HepG2 (cell line): ENCODE data around the gene SH3GL1. TPM values are rescaled to one million over a fixed set of nuclear protein-coding genes. Genes with fewer than 3 reads are reported as not detected.
A peak's percentile ranks its signal among the peaks of the same experiment; 100 is the strongest.

ENCODE experiments used
- DBP ChIP-seq: sonication (generic); formaldehyde crosslinking; IDR thresholded peaks from 2 replicates; pipeline ENCODE4 v1.4.0; 2020; ENCODE audit warnings: missing genetic modification reagents; ENCODE audit errors: not compliant biosample characterization
- HHEX ChIP-seq: IDR thresholded peaks from 2 replicates; pipeline ENCODE4 v1.6.1; 2016; ENCODE audit warnings: control low read depth
- KDM4B ChIP-seq: sonication (generic); formaldehyde crosslinking; IDR thresholded peaks from 2 replicates; pipeline ENCODE4 v1.4.0; 2020; ENCODE audit warnings: missing genetic modification reagents
- KMT2A ChIP-seq: sonication (generic); formaldehyde crosslinking; IDR thresholded peaks from 2 replicates; pipeline ENCODE4 v1.4.0; 2020; ENCODE audit warnings: missing genetic modification reagents
- NR0B2 ChIP-seq: sonication (generic); formaldehyde crosslinking; IDR thresholded peaks from 2 replicates; pipeline ENCODE4 v1.4.0; 2020; ENCODE audit warnings: mild to moderate bottlenecking, missing genetic modification reagents
- RFXAP ChIP-seq: sonication (generic); formaldehyde crosslinking; IDR thresholded peaks from 2 replicates; pipeline ENCODE4 v1.4.0; 2020; ENCODE audit warnings: missing genetic modification reagents, borderline replicate concordance
- TAF15 ChIP-seq: fragments of 200-400 bp; formaldehyde crosslinking; IDR thresholded peaks from one replicate; pipeline ENCODE4 v1.6.1; 2018; ENCODE audit warnings: mild to moderate bottlenecking, low read depth, low read length; ENCODE audit not compliant: poor library complexity, severe bottlenecking
- ZNF281 ChIP-seq: sonication (generic); formaldehyde crosslinking; IDR thresholded peaks from 2 replicates; pipeline ENCODE4 v1.4.0; 2020; ENCODE audit warnings: missing genetic modification reagents, borderline replicate concordance
- ZNF674 ChIP-seq: sonication (generic); formaldehyde crosslinking; IDR thresholded peaks from 2 replicates; pipeline ENCODE4 v1.5.0; 2020; ENCODE audit warnings: low read depth, mild to moderate bottlenecking, missing genetic modification reagents
- ZNF841 ChIP-seq: sonication (generic); formaldehyde crosslinking; IDR thresholded peaks from 2 replicates; pipeline ENCODE4 v1.8.1; 2023; ENCODE audit warnings: missing genetic modification reagents, borderline replicate concordance
- ZSCAN20 ChIP-seq: sonication (generic); formaldehyde crosslinking; IDR thresholded peaks from 2 replicates; pipeline ENCODE4 v1.4.0; 2020; ENCODE audit warnings: missing genetic modification reagents, mild to moderate bottlenecking, borderline replicate concordance
- polyA plus RNA-seq, 8 experiments: library from polyadenylated mRNA; depleted of rRNA in 3 of 8; stranded (reverse) in 7 of 8; unstranded in 1 of 8; fragments of >200 nt; fragmentation: Illumina TruSeq in 4 of 8; extraction: Trizol in 4 of 8; gene quantifications; 2 replicates each; pipeline versions ENCODE4 v1.2.1 to v1.2.3, GENCODE V29; 2011 to 2016; ENCODE audit warnings: low read depth in 4 of 8, missing spikeins in 1 of 8, mixed read lengths in 1 of 8; ENCODE audit not compliant: insufficient read depth in 1 of 8
- total RNA-seq, 5 experiments: library from RNA; depleted of rRNA; stranded (reverse); fragments of >200 nt; fragmentation: Illumina TruSeq; extraction: Trizol; gene quantifications; 2 replicates each; pipeline ENCODE4 v1.2.3, GENCODE V29; 2016; ENCODE audit warnings: low read depth in 1 of 5
- TF ChIP-seq, protein P1 (sequence below): sonication (generic); formaldehyde crosslinking; IDR thresholded peaks from 2 replicates; pipeline ENCODE4 v1.8.1; 2022; ENCODE audit warnings: mild to moderate bottlenecking, missing genetic modification reagents
- TF ChIP-seq, protein P2 (sequence below): sonication (generic); formaldehyde crosslinking; IDR thresholded peaks from 2 replicates; pipeline ENCODE4 v1.4.0; 2020; ENCODE audit warnings: missing genetic modification reagents, borderline replicate concordance
- TF ChIP-seq, protein P3 (sequence below): sonication (generic); formaldehyde crosslinking; IDR thresholded peaks from 2 replicates; pipeline ENCODE4 v1.9.0; 2021; ENCODE audit warnings: missing genetic modification reagents, borderline replicate concordance

The SH3GL1 gene
- total and polyA plus RNA-seq, 2 of the 13 experiments (the other 11 are each of a cell fraction or from before 2014, with no cell fraction given), result 33.0 to 45.1 TPM

GRCh38 chr19:4400135-4400936, at the start of gene SH3GL1 (continued):
- peak; percentile 78; the same call in 1 of the 2 replicates for TF ChIP-seq KMT2A (CRISPR knock-in tag)
- TF ChIP-seq RFXAP (CRISPR knock-in tag), result peak; percentile 45; the same call in 1 of the 2 replicates
- TF ChIP-seq NR0B2 (CRISPR knock-in tag), result no peak
- TF ChIP-seq ZNF674 (CRISPR knock-in tag), result no peak
- no peak for TF ChIP-seq TAF15
- peak; percentile 29; the same call in 1 of the 2 replicates for TF ChIP-seq ZNF281 (CRISPR knock-in tag)
- TF ChIP-seq, protein P1, sequence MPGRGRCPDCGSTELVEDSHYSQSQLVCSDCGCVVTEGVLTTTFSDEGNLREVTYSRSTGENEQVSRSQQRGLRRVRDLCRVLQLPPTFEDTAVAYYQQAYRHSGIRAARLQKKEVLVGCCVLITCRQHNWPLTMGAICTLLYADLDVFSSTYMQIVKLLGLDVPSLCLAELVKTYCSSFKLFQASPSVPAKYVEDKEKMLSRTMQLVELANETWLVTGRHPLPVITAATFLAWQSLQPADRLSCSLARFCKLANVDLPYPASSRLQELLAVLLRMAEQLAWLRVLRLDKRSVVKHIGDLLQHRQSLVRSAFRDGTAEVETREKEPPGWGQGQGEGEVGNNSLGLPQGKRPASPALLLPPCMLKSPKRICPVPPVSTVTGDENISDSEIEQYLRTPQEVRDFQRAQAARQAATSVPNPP, result no peak
- no peak for TF ChIP-seq ZSCAN20 (CRISPR knock-in tag)
- no peak for TF ChIP-seq ZNF841
- peak; percentile 88 for TF ChIP-seq KDM4B (CRISPR knock-in tag)
- TF ChIP-seq, protein P2, sequence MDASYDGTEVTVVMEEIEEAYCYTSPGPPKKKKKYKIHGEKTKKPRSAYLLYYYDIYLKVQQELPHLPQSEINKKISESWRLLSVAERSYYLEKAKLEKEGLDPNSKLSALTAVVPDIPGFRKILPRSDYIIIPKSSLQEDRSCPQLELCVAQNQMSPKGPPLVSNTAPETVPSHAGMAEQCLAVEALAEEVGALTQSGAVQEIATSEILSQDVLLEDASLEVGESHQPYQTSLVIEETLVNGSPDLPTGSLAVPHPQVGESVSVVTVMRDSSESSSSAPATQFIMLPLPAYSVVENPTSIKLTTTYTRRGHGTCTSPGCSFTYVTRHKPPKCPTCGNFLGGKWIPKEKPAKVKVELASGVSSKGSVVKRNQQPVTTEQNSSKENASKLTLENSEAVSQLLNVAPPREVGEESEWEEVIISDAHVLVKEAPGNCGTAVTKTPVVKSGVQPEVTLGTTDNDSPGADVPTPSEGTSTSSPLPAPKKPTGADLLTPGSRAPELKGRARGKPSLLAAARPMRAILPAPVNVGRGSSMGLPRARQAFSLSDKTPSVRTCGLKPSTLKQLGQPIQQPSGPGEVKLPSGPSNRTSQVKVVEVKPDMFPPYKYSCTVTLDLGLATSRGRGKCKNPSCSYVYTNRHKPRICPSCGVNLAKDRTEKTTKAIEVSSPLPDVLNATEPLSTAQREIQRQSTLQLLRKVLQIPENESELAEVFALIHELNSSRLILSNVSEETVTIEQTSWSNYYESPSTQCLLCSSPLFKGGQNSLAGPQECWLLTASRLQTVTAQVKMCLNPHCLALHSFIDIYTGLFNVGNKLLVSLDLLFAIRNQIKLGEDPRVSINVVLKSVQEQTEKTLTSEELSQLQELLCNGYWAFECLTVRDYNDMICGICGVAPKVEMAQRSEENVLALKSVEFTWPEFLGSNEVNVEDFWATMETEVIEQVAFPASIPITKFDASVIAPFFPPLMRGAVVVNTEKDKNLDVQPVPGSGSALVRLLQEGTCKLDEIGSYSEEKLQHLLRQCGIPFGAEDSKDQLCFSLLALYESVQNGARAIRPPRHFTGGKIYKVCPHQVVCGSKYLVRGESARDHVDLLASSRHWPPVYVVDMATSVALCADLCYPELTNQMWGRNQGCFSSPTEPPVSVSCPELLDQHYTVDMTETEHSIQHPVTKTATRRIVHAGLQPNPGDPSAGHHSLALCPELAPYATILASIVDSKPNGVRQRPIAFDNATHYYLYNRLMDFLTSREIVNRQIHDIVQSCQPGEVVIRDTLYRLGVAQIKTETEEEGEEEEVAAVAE (CRISPR knock-in tag), result no peak
- no peak for TF ChIP-seq DBP (CRISPR knock-in tag)
- TF ChIP-seq, protein P3, sequence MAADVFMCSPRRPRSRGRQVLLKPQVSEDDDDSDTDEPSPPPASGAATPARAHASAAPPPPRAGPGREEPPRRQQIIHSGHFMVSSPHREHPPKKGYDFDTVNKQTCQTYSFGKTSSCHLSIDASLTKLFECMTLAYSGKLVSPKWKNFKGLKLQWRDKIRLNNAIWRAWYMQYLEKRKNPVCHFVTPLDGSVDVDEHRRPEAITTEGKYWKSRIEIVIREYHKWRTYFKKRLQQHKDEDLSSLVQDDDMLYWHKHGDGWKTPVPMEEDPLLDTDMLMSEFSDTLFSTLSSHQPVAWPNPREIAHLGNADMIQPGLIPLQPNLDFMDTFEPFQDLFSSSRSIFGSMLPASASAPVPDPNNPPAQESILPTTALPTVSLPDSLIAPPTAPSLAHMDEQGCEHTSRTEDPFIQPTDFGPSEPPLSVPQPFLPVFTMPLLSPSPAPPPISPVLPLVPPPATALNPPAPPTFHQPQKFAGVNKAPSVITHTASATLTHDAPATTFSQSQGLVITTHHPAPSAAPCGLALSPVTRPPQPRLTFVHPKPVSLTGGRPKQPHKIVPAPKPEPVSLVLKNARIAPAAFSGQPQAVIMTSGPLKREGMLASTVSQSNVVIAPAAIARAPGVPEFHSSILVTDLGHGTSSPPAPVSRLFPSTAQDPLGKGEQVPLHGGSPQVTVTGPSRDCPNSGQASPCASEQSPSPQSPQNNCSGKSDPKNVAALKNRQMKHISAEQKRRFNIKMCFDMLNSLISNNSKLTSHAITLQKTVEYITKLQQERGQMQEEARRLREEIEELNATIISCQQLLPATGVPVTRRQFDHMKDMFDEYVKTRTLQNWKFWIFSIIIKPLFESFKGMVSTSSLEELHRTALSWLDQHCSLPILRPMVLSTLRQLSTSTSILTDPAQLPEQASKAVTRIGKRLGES (CRISPR knock-in tag), result no peak
- TF ChIP-seq HHEX, result no peak
